ENCODE results near the gene SCUBE1.

SCUBE1 gene

DNA sequence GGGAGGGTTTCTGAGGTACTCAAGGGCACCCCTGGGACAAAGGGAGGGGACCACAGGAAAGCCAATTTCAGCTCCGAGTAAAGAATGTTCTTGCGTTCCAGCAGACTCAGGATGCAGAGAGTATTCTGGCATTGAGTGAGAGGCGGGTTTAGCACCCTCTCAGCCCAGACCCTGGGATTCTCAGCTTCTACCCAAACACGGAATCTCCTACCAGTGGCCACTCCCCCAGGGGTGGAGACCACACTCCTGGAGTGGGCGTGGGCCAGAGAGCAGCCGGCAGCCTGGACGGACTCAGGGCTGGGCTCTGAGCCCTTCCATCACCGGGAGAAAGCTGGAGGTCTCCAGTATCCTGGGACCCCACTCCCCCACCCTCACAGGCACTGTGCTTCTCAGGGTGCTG is 130.1 kb downstream of the SCUBE1 start:
- no peaks in the 10 kb centered on the region for H3K9me3 ChIP-seq (ENCODE audit: insufficient read depth, low read length)
- no peaks in the 10 kb centered on the region for H3K36me3 ChIP-seq (ENCODE audit: insufficient read depth, insufficient read length, low read length)
- H3K4me3 ChIP-seq (ENCODE audit: insufficient read length, low read depth) = no peak overlapping the region
- DNase-seq (ENCODE audit: low read depth, low spot score) = no peak
- H3K27me3 ChIP-seq (ENCODE audit: insufficient read depth, insufficient read length) = no peaks in the 10 kb centered on the region
- TF ChIP-seq SUZ12 (IDR thresholded peaks at IDR 0.05; ENCODE audit: extremely low read depth, insufficient read depth, insufficient read length) = no peak
- TF ChIP-seq ZNF274 (IDR thresholded peaks at IDR 0.05; ENCODE audit: low read depth, low read length) = no peak
- no peak for TF ChIP-seq YY1 (IDR thresholded peaks at IDR 0.05; ENCODE audit: insufficient read depth, insufficient read length)
- H3K4me1 ChIP-seq (ENCODE audit: insufficient read depth, insufficient read length) = peaks cover 9% of the 10 kb centered on the region
- H3K9ac ChIP-seq (ENCODE audit: insufficient read length, low read depth) = no peak overlapping the region

DNA sequence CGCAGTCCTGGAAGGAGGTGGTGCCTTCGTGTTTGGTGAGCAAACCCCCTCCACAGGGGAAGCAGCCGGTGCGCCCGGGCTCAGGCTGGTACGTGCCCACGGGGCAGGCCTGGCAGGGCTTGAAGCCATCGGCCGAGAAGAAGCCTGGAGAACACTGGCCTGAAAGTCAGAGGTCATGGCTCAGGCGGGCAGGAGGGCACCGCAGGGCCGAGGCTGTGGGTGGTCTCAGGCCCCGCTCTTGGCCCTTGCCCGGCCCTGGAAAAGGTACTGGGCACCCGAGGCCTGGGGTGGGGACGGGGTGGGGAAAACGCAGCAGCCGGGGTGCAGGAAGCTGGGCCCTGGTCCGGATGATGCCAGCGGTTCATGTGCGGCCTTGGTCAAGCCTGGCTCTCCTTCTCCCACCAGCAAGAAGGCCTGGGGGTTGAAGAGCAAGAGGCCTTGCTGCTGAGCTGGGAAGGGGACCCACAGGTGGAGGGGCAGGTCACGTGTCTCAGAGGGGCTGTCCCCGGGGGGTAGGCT is 130.7 kb downstream of the SCUBE1 start:
- Histone ChIP-seq H3K36me3 (ENCODE audit: insufficient read depth, insufficient read length, low read length) (no peaks in the 10 kb centered on the region), H3K4me3 (ENCODE audit: insufficient read length, low read depth) (no peak overlapping the region), H3K9ac (ENCODE audit: insufficient read length, low read depth) (no peak overlapping the region), H3K27me3 (ENCODE audit: insufficient read depth, insufficient read length) (no peaks in the 10 kb centered on the region), H3K4me1 (ENCODE audit: insufficient read depth, insufficient read length) (peaks cover 7% of the 10 kb centered on the region), H3K9me3 (ENCODE audit: insufficient read depth, low read length) (no peaks in the 10 kb centered on the region)
- TF ChIP-seq YY1 (IDR thresholded peaks at IDR 0.05; ENCODE audit: insufficient read depth, insufficient read length) = no peak
- no peak for TF ChIP-seq SUZ12 (IDR thresholded peaks at IDR 0.05; ENCODE audit: extremely low read depth, insufficient read depth, insufficient read length)
- no peak for TF ChIP-seq ZNF274 (IDR thresholded peaks at IDR 0.05; ENCODE audit: low read depth, low read length)
- DNase-seq (ENCODE audit: low read depth, low spot score) = no peak

DNA sequence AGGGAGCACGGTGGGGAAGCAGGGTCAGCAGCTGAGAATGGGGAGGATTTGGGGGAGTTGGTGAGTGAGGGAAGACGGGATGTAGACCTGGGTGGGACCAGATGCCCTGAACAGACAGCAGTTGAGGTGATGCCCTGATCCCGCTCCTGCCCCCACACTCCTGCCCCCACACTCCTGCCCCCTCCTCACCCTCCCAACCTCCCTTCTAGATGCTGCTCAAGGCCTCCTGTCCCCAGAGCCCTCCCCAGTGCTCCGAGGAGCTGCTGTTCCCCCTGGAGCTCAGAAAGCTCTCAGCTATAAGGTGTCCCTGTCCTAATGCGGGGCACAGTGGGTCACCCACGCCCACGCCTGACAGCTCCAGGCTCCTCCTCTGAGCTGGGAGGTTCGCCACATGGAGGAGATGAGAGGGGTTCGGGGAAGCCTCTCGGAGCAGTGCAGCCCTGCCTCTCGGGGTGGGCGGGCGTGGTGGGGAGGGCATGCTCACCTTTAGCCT is 131.2 kb downstream of the SCUBE1 start:
- no peak for DNase-seq (ENCODE audit: low read depth, low spot score)
- Histone ChIP-seq H3K27me3 (ENCODE audit: insufficient read depth, insufficient read length) (no peaks in the 10 kb centered on the region), H3K4me1 (ENCODE audit: insufficient read depth, insufficient read length) (peaks cover 10% of the 10 kb centered on the region), H3K9ac (ENCODE audit: insufficient read length, low read depth) (no peak overlapping the region), H3K4me3 (ENCODE audit: insufficient read length, low read depth) (no peak overlapping the region), H3K9me3 (ENCODE audit: insufficient read depth, low read length) (no peaks in the 10 kb centered on the region), H3K36me3 (ENCODE audit: insufficient read depth, insufficient read length, low read length) (no peaks in the 10 kb centered on the region)
- no peak for TF ChIP-seq SUZ12 (IDR thresholded peaks at IDR 0.05; ENCODE audit: extremely low read depth, insufficient read depth, insufficient read length)
- TF ChIP-seq ZNF274 (IDR thresholded peaks at IDR 0.05; ENCODE audit: low read depth, low read length) = no peak
- no peak for TF ChIP-seq YY1 (IDR thresholded peaks at IDR 0.05; ENCODE audit: insufficient read depth, insufficient read length)

DNA sequence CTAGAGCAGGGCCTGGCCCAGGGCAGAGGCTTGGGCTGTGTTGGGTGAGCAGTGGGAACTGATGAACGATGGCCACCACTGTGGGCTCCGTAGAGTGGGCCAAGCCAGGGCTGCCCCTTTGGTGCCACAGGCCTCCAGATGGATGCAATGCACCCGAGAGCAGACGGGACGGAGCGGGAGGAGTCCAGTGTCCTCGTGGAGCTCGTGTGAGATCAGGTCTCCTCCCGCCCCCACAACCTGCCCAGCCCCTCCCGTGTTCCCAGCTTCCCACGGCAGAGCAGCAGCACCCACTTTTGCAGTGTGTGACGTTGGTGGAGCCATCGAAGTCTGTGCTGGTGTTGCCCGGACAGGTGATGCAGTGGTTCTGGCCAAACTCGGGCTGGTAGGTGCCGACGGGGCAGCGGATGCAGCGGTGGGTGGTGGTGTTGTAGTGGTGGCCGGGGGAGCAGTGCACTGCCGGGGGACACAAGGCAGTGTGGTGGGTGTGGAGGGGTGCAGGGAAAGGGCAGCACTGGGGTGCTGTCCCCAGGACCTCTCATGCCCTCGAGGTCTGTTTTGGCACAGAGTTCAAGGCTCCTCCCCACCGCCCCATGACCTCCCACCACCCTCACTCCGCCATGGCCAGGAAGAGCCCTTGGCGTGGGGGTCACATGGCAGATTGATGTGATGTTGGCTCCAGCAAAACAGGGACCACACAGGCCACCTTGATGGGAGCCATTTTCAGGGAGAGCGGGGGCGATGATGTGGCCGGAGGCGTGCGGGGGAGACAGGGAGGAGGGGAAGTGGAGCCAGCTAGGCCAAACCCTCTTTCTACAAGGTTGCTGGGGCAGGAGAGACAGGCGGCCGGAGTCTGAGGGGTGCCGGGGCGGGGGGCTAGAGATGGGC is 132.3 kb downstream of the SCUBE1 start:
- H3K4me1 ChIP-seq (ENCODE audit: insufficient read depth, insufficient read length) = peaks cover 13% of the 10 kb centered on the region
- DNase-seq (ENCODE audit: low read depth, low spot score) = no peak
- H3K36me3 ChIP-seq (ENCODE audit: insufficient read depth, insufficient read length, low read length) = no peaks in the 10 kb centered on the region
- TF ChIP-seq SUZ12 (IDR thresholded peaks at IDR 0.05; ENCODE audit: extremely low read depth, insufficient read depth, insufficient read length) (no peak), YY1 (IDR thresholded peaks at IDR 0.05; ENCODE audit: insufficient read depth, insufficient read length) (no peak)
- H3K27me3 ChIP-seq (ENCODE audit: insufficient read depth, insufficient read length) = no peaks in the 10 kb centered on the region
- H3K4me3 ChIP-seq (ENCODE audit: insufficient read length, low read depth) = no peak overlapping the region
- H3K9me3 ChIP-seq (ENCODE audit: insufficient read depth, low read length) = no peaks in the 10 kb centered on the region
- H3K9ac ChIP-seq (ENCODE audit: insufficient read length, low read depth) = no peak overlapping the region

DNA sequence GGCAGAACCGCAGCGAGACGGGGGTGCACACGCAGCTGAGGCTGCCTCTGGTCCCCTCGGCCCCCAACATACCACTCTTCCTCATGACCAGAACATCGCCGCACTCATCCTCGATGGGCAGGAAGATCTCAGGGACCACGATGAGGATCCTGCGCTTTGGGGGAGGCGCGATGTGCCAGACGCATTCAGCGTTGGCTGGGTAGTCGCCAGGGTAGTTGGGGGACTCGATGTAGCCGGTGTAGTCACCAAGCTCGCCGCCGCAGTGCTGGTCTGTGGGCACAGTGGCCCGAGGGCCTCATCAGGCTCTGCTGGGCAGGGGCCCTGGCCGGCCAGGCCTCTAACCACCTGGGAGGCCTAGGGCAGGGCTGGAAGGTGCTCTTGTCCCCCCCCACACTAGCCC is 133.2 kb downstream of the SCUBE1 start:
- H3K36me3 ChIP-seq (ENCODE audit: insufficient read depth, insufficient read length, low read length) = no peaks in the 10 kb centered on the region
- peaks cover 13% of the 10 kb centered on the region for H3K4me1 ChIP-seq (ENCODE audit: insufficient read depth, insufficient read length)
- no peaks in the 10 kb centered on the region for H3K27me3 ChIP-seq (ENCODE audit: insufficient read depth, insufficient read length)
- no peak overlapping the region for H3K4me3 ChIP-seq (ENCODE audit: insufficient read length, low read depth)
- no peak for DNase-seq (ENCODE audit: low read depth, low spot score)
- H3K9me3 ChIP-seq (ENCODE audit: insufficient read depth, low read length) = no peaks in the 10 kb centered on the region
- no peak overlapping the region for H3K9ac ChIP-seq (ENCODE audit: insufficient read length, low read depth)
- no peak for TF ChIP-seq ZNF274 (IDR thresholded peaks at IDR 0.05; ENCODE audit: low read depth, low read length)
- no peak for TF ChIP-seq SUZ12 (IDR thresholded peaks at IDR 0.05; ENCODE audit: extremely low read depth, insufficient read depth, insufficient read length)
- no peak for TF ChIP-seq YY1 (IDR thresholded peaks at IDR 0.05; ENCODE audit: insufficient read depth, insufficient read length)

DNA sequence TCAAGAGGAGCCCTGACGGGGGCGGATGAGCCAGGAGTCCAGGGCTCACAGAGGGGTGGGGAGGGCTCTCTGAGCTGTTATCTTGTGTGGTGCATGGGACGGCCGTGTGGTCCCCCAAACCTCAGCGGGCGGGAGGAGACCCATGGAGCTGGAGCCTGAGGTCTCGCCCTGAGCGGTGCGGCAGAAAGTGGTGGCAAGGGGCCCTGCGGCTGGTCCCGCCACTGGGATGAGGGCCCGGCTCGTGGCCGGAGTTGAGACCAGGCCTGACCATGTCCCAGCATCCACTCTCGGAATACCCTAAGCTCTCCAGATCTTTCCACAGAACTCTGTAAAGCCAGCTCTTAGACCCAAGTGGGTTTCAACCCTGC is 133.7 kb downstream of the SCUBE1 start:
- no peaks in the 10 kb centered on the region for H3K9me3 ChIP-seq (ENCODE audit: insufficient read depth, low read length)
- H3K9ac ChIP-seq (ENCODE audit: insufficient read length, low read depth) = no peak overlapping the region
- H3K4me1 ChIP-seq (ENCODE audit: insufficient read depth, insufficient read length) = peaks cover 13% of the 10 kb centered on the region
- H3K27me3 ChIP-seq (ENCODE audit: insufficient read depth, insufficient read length) = no peaks in the 10 kb centered on the region
- no peak for DNase-seq (ENCODE audit: low read depth, low spot score)
- TF ChIP-seq SUZ12 (IDR thresholded peaks at IDR 0.05; ENCODE audit: extremely low read depth, insufficient read depth, insufficient read length) (no peak), YY1 (IDR thresholded peaks at IDR 0.05; ENCODE audit: insufficient read depth, insufficient read length) (no peak)
- H3K4me3 ChIP-seq (ENCODE audit: insufficient read length, low read depth) = no peak overlapping the region
- no peaks in the 10 kb centered on the region for H3K36me3 ChIP-seq (ENCODE audit: insufficient read depth, insufficient read length, low read length)

DNA sequence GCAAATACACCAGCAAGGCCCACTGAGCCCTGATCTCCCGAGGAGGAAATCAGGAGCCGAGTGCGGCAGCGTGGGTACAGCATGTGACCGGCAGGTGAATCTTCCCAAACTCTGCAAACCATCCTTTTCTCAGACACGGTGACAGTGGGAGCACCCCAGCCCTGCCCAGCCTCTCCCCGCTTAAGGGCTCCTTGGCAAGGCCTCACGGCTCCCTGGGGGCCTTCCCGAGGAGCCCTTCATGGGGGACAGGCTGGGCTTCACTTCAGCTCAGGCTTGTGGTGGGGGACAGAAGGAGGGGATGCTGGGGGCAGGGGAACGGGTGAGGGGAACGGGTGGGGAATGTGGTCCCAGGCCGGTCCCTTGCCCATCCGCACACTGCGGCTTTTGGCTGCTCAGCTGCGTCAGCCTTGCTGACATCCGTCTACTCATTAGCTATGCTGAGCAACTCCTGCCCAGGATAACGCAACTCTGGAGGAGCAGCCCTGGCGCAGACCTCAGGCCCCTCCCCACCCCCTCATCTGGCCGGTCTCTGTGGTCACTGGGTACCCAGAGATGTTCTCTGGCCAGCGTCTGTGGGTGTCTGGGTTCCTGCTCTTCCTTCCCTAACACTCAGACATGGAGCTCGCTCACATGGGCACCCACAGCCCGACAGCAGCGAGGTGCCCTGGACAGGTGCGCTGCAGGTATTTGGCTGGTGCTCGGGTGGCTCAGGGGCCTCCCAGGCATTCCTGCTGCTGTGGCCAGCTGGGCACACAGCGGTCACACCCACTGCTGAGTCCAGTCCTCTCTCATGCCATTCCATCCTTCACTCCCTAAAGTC is 134.3 kb downstream of the SCUBE1 start:
- H3K9me3 ChIP-seq (ENCODE audit: insufficient read depth, low read length) = no peaks in the 10 kb centered on the region
- DNase-seq (ENCODE audit: low read depth, low spot score) = no peak
- no peak overlapping the region for H3K4me3 ChIP-seq (ENCODE audit: insufficient read length, low read depth)
- no peak overlapping the region for H3K9ac ChIP-seq (ENCODE audit: insufficient read length, low read depth)
- peaks cover 11% of the 10 kb centered on the region for H3K4me1 ChIP-seq (ENCODE audit: insufficient read depth, insufficient read length)
- no peaks in the 10 kb centered on the region for H3K27me3 ChIP-seq (ENCODE audit: insufficient read depth, insufficient read length)
- TF ChIP-seq YY1 (IDR thresholded peaks at IDR 0.05; ENCODE audit: insufficient read depth, insufficient read length) (no peak), SUZ12 (IDR thresholded peaks at IDR 0.05; ENCODE audit: extremely low read depth, insufficient read depth, insufficient read length) (no peak), ZNF274 (IDR thresholded peaks at IDR 0.05; ENCODE audit: low read depth, low read length) (no peak)
- no peaks in the 10 kb centered on the region for H3K36me3 ChIP-seq (ENCODE audit: insufficient read depth, insufficient read length, low read length)
